Measurements from ENCODE around the gene DUOX2.

GRCh38 chr15:45129651-45130129 lies 15.7 kb upstream of the DUOX2 start, which contains the start of the genes DUOX1 and DUOXA1:
- no peak for TF ChIP-seq POLR2A (IDR thresholded peaks at IDR 0.05; ENCODE audit: control extremely low read depth in 1 of 2, low read depth in 2 of 2, low read length in 2 of 2)
- no peak for TF ChIP-seq TAF7 (optimal IDR thresholded peaks at IDR 0.05; ENCODE audit: borderline replicate concordance, low read depth, low read length)
- no peak for TF ChIP-seq TCF12 (IDR thresholded peaks at IDR 0.05; ENCODE audit: low read depth, low read length)
- no peak for TF ChIP-seq POLR2AphosphoS5 (IDR thresholded peaks at IDR 0.05; ENCODE audit: low read depth, low read length)
- no peak for TF ChIP-seq ZNF274 (IDR thresholded peaks at IDR 0.05; ENCODE audit: borderline replicate concordance, extremely low read depth, low read length)
- TF ChIP-seq, protein P1, sequence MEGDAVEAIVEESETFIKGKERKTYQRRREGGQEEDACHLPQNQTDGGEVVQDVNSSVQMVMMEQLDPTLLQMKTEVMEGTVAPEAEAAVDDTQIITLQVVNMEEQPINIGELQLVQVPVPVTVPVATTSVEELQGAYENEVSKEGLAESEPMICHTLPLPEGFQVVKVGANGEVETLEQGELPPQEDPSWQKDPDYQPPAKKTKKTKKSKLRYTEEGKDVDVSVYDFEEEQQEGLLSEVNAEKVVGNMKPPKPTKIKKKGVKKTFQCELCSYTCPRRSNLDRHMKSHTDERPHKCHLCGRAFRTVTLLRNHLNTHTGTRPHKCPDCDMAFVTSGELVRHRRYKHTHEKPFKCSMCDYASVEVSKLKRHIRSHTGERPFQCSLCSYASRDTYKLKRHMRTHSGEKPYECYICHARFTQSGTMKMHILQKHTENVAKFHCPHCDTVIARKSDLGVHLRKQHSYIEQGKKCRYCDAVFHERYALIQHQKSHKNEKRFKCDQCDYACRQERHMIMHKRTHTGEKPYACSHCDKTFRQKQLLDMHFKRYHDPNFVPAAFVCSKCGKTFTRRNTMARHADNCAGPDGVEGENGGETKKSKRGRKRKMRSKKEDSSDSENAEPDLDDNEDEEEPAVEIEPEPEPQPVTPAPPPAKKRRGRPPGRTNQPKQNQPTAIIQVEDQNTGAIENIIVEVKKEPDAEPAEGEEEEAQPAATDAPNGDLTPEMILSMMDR (IDR thresholded peaks at IDR 0.05; ENCODE audit: control extremely low read depth in 1 of 3, insufficient read depth in 1 of 3, low read depth in 1 of 3, low read length in 3 of 3), result no peak
- TF ChIP-seq RXRA (IDR thresholded peaks at IDR 0.05; ENCODE audit: insufficient read depth, low read depth, low read length), result no peak
- TF ChIP-seq SRF (IDR thresholded peaks at IDR 0.05; ENCODE audit: low read depth, low read length), result no peak
- TF ChIP-seq, protein P2, sequence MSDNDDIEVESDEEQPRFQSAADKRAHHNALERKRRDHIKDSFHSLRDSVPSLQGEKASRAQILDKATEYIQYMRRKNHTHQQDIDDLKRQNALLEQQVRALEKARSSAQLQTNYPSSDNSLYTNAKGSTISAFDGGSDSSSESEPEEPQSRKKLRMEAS (IDR thresholded peaks at IDR 0.05), result 0 out of 2 replicates have a peak, but pooled peaks have one; percentile 4
- TF ChIP-seq, protein P3, sequence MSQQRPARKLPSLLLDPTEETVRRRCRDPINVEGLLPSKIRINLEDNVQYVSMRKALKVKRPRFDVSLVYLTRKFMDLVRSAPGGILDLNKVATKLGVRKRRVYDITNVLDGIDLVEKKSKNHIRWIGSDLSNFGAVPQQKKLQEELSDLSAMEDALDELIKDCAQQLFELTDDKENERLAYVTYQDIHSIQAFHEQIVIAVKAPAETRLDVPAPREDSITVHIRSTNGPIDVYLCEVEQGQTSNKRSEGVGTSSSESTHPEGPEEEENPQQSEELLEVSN (IDR thresholded peaks at IDR 0.05), result no peak
- 0 out of 4 replicates have a peak, but pooled peaks of 1 of the 2 experiments have one; percentile 10 for TF ChIP-seq SIN3A (conservative IDR thresholded peaks at IDR 0.05 in 1 of 2, IDR thresholded peaks at IDR 0.05 in 1 of 2; ENCODE audit: low read depth in 1 of 2, low read length in 2 of 2)
